ENCODE measurements around the gene CCR7. TPM values are rescaled to one million over a fixed set of nuclear protein-coding genes. Genes with fewer than 3 reads are reported as not detected.

Gene CCR7
- polyA plus RNA-seq, 3 donors from 2014 or later, result 29.6 to 50.9 (median 43.2) TPM

- peaks cover 62 to 77% of the 10 kb centered on the region in 2 donors for H3K4me1 Mint-ChIP-seq
- H3K4me3 Mint-ChIP-seq, result no peak overlapping the region
- peak overlapping the region in 4 of 6 donors; percentile 12 to 74 (median 35) for H3K27ac Mint-ChIP-seq
- H3K36me3 Mint-ChIP-seq, result no peaks in the 10 kb centered on the region
- peaks cover 26 to 33% (median 27%) of the 10 kb centered on the region in 3 donors for H3K27me3 Mint-ChIP-seq (ENCODE audit: low read depth in 3 of 3)
- no peaks in the 10 kb centered on the region for H3K9me3 Mint-ChIP-seq
- no peak for DNase-seq
Measured at GRCh38 chr17:40538019-40538935, 27.0 kb downstream of the CCR7 start.

- Mint-ChIP-seq H3K36me3 (no peaks in the 10 kb centered on the region), H3K9me3 (no peaks in the 10 kb centered on the region), H3K27me3 (ENCODE audit: low read depth in 3 of 3) (peaks cover 17 to 32% (median 24%) of the 10 kb centered on the region in 3 donors), H3K4me1 (peaks cover 62 to 77% of the 10 kb centered on the region in 2 donors), H3K27ac (peak overlapping the region in 4 of 6 donors; percentile 2 to 74 (median 54)), H3K4me3 (no peak overlapping the region)
- no peak for DNase-seq
Measured at GRCh38 chr17:40536295-40537171, 28.7 kb downstream of the CCR7 start.

- H3K9me3 Mint-ChIP-seq, result no peaks in the 10 kb centered on the region
- H3K27me3 Mint-ChIP-seq (ENCODE audit: low read depth in 3 of 3), result peaks cover 11 to 28% (median 19%) of the 10 kb centered on the region in 3 donors
- no peak for DNase-seq
- no peak overlapping the region for H3K4me3 Mint-ChIP-seq
- peaks cover 62 to 77% of the 10 kb centered on the region in 2 donors for H3K4me1 Mint-ChIP-seq
- peak overlapping the region in 4 of 6 donors; percentile 2 to 74 (median 50) for H3K27ac Mint-ChIP-seq
- no peaks in the 10 kb centered on the region for H3K36me3 Mint-ChIP-seq
Measured at GRCh38 chr17:40535924-40536294, 29.4 kb downstream of the CCR7 start.

GRCh38 chr17:40535438-40535837 is 29.8 kb downstream of the CCR7 start:
- peaks cover 7 to 24% (median 19%) of the 10 kb centered on the region in 3 donors for H3K27me3 Mint-ChIP-seq (ENCODE audit: low read depth in 3 of 3)
- no peaks in the 10 kb centered on the region for H3K36me3 Mint-ChIP-seq
- H3K27ac Mint-ChIP-seq, result peak overlapping the region in 4 of 6 donors; percentile 53 to 83 (median 64)
- peaks cover 62 to 77% of the 10 kb centered on the region in 2 donors for H3K4me1 Mint-ChIP-seq
- H3K4me3 Mint-ChIP-seq, result no peak overlapping the region
- H3K9me3 Mint-ChIP-seq, result no peaks in the 10 kb centered on the region
- no peak for DNase-seq

- Mint-ChIP-seq H3K4me1 (peaks cover 62 to 77% of the 10 kb centered on the region in 2 donors), H3K36me3 (no peaks in the 10 kb centered on the region), H3K4me3 (peak overlapping the region in 1 of 5 donors; percentile 29), H3K27me3 (ENCODE audit: low read depth in 3 of 3) (peaks cover 9 to 24% (median 19%) of the 10 kb centered on the region in 3 donors), H3K9me3 (no peaks in the 10 kb centered on the region), H3K27ac (peak overlapping the region in 5 of 6 donors; percentile 66 to 90 (median 83))
- no peak for DNase-seq
Measured at GRCh38 chr17:40534371-40535189, 30.7 kb downstream of the CCR7 start.

GRCh38 chr17:40533896-40534295 is 31.4 kb downstream of the CCR7 start:
- no peak for DNase-seq
- peak overlapping the region; percentile 12 to 67 (median 51) for H3K4me3 Mint-ChIP-seq
- H3K27ac Mint-ChIP-seq, result peak overlapping the region; percentile 22 to 91 (median 76)
- peaks cover 62 to 77% of the 10 kb centered on the region in 2 donors for H3K4me1 Mint-ChIP-seq
- peaks cover 11 to 22% (median 19%) of the 10 kb centered on the region in 3 donors for H3K27me3 Mint-ChIP-seq (ENCODE audit: low read depth in 3 of 3)
- H3K9me3 Mint-ChIP-seq, result no peaks in the 10 kb centered on the region
- no peaks in the 10 kb centered on the region for H3K36me3 Mint-ChIP-seq

GRCh38 chr17:40532520-40533253 is 32.6 kb downstream of the CCR7 start:
- H3K4me1 Mint-ChIP-seq, result peaks cover 68 to 80% of the 10 kb centered on the region in 2 donors
- no peaks in the 10 kb centered on the region for H3K36me3 Mint-ChIP-seq
- H3K27ac Mint-ChIP-seq, result peak overlapping the region in 4 of 6 donors; percentile 38 to 80 (median 60)
- peak overlapping the region in 1 of 5 donors; percentile 67 for H3K4me3 Mint-ChIP-seq
- H3K9me3 Mint-ChIP-seq, result no peaks in the 10 kb centered on the region
- no peak for DNase-seq
- H3K27me3 Mint-ChIP-seq (ENCODE audit: low read depth in 3 of 3), result peaks cover 12 to 24% (median 19%) of the 10 kb centered on the region in 3 donors

- peaks cover 68 to 70% of the 10 kb centered on the region in 2 donors for H3K4me1 Mint-ChIP-seq
- H3K36me3 Mint-ChIP-seq, result peaks cover 0 to 6% (median 4%) of the 10 kb centered on the region in 3 donors
- peak overlapping the region in 5 of 6 donors; percentile 12 to 82 (median 80) for H3K27ac Mint-ChIP-seq
- no peaks in the 10 kb centered on the region for H3K9me3 Mint-ChIP-seq
- peaks cover 9 to 21% (median 14%) of the 10 kb centered on the region in 3 donors for H3K27me3 Mint-ChIP-seq (ENCODE audit: low read depth in 3 of 3)
- peak overlapping the region in 3 of 5 donors; percentile 30 to 57 (median 44) for H3K4me3 Mint-ChIP-seq
- DNase-seq, result peak in 1 of 3 donors; percentile 32
Measured at GRCh38 chr17:40531051-40531991, 34.0 kb downstream of the CCR7 start.

GRCh38 chr17:40530531-40530994 is 34.7 kb downstream of the CCR7 start:
- DNase-seq, result no peak
- Mint-ChIP-seq H3K4me1 (peaks cover 68 to 70% of the 10 kb centered on the region in 2 donors), H3K4me3 (peak overlapping the region in 3 of 5 donors; percentile 30 to 57 (median 44))

GRCh38 chr17:40529991-40530390 is 35.3 kb downstream of the CCR7 start:
- H3K4me1 Mint-ChIP-seq, result peaks cover 68 to 70% of the 10 kb centered on the region in 2 donors
- peaks cover 9 to 21% (median 15%) of the 10 kb centered on the region in 3 donors for H3K27me3 Mint-ChIP-seq (ENCODE audit: low read depth in 3 of 3)
- DNase-seq, result no peak
- peak overlapping the region in 3 of 5 donors; percentile 22 to 70 (median 26) for H3K4me3 Mint-ChIP-seq
- peaks cover 8 to 16% (median 16%) of the 10 kb centered on the region in 3 donors for H3K36me3 Mint-ChIP-seq
- H3K27ac Mint-ChIP-seq, result peak overlapping the region in 5 of 6 donors; percentile 16 to 80 (median 69)
- H3K9me3 Mint-ChIP-seq, result peaks cover 0 to 5% (median 5%) of the 10 kb centered on the region in 6 donors

More at GRCh38 chr17:40530531-40530994, 34.7 kb downstream of the CCR7 start:
- peaks cover 9 to 21% (median 12%) of the 10 kb centered on the region in 3 donors for H3K27me3 Mint-ChIP-seq (ENCODE audit: low read depth in 3 of 3)
- peaks cover 3 to 11% (median 10%) of the 10 kb centered on the region in 3 donors for H3K36me3 Mint-ChIP-seq
- H3K9me3 Mint-ChIP-seq, result no peaks in the 10 kb centered on the region
- peak overlapping the region in 5 of 6 donors; percentile 12 to 82 (median 80) for H3K27ac Mint-ChIP-seq

All from immature natural killer cell (primary cell).